Gastroesophageal sphincter (tissue), 3 donors: ENCODE results near the gene JOSD2.

Experiments
- EP300 ChIP-seq: sonication (generic); formaldehyde crosslinking; IDR thresholded peaks from one replicate; pipeline ENCODE4 v1.6.1; 2017; ENCODE audit warnings: antibody characterized with exemption, mild to moderate bottlenecking
- POLR2A ChIP-seq, 2 donors: fragments of 450-650 bp; IDR thresholded peaks; one replicate each; pipeline ENCODE4 v1.6.1; 2017; ENCODE audit warnings: antibody characterized with exemption in 2 of 2, mild to moderate bottlenecking in 2 of 2, moderate library complexity in 1 of 2
- TF ChIP-seq, protein P1 (sequence below), 4 experiments: fragments of 200-600 bp in 2 of 4; fragments of 450-650 bp in 2 of 4; sonication (generic) in 1 of 4; IDR thresholded peaks; one replicate each; pipeline ENCODE4 v1.5.1; 2017 to 2019; ENCODE audit warnings: antibody characterized with exemption in 4 of 4, mild to moderate bottlenecking in 2 of 4, moderate library complexity in 2 of 4

DNA sequence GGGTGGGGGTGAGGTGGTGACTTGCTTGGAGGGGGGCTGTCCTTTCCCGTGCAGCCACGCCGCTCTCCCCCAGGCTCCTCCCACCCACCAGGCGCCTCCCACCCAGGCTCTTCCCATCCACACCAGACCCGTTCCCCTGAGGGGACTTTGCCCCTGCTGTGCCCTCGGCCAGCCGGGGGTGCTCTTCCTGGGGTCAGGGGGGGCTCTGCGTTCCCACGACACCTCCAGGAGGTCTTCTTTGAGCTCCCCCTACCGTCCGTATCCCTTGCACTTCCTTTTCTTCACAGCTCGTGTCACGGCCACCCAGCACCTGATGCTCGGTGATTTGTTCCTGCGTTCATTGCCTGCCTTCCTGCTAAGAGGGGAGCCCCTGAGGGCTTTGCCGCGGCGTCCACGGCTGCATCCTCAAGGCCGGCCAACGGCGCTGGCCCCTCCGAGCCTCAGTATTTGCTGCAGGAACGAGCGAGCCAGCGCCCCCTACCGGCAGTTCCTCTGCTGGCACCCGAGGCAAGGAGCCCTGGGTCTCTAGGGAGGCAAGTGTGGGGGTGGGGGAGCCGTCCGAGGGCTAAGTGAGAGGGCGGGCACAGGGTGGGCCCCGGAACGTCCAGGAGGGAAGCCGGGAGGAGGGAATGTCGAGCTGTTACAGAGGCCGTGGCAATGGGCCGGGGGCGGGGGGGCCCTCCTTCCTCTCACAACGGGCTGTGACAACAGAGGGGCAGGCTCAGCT lies 45.5 kb upstream of the JOSD2 start:
- TF ChIP-seq EP300 (no peak), POLR2A (IDR thresholded peaks at IDR 0.05) (no peak)
- TF ChIP-seq, protein P1, sequence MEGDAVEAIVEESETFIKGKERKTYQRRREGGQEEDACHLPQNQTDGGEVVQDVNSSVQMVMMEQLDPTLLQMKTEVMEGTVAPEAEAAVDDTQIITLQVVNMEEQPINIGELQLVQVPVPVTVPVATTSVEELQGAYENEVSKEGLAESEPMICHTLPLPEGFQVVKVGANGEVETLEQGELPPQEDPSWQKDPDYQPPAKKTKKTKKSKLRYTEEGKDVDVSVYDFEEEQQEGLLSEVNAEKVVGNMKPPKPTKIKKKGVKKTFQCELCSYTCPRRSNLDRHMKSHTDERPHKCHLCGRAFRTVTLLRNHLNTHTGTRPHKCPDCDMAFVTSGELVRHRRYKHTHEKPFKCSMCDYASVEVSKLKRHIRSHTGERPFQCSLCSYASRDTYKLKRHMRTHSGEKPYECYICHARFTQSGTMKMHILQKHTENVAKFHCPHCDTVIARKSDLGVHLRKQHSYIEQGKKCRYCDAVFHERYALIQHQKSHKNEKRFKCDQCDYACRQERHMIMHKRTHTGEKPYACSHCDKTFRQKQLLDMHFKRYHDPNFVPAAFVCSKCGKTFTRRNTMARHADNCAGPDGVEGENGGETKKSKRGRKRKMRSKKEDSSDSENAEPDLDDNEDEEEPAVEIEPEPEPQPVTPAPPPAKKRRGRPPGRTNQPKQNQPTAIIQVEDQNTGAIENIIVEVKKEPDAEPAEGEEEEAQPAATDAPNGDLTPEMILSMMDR (IDR thresholded peaks at IDR 0.05), result peak in 3 of 4 experiments; percentile 48 to 88 (median 77)
